Lower leg skin (tissue), 3 donors: ENCODE measurements around the gene NFIL3.

Experiments
- POLR2A ChIP-seq, 2 donors: fragments of 450-650 bp; IDR thresholded peaks; one replicate each; pipeline ENCODE4 v1.6.1; 2016 to 2017; ENCODE audit warnings: antibody characterized with exemption in 2 of 2, mild to moderate bottlenecking in 1 of 2, moderate library complexity in 1 of 2
- TF ChIP-seq, protein P1 (sequence below), 3 donors: fragments of 450-650 bp; IDR thresholded peaks; one replicate each; pipeline ENCODE4 v1.5.1; 2016; ENCODE audit warnings: antibody characterized with exemption in 3 of 3, mild to moderate bottlenecking in 3 of 3, moderate library complexity in 2 of 3

DNA sequence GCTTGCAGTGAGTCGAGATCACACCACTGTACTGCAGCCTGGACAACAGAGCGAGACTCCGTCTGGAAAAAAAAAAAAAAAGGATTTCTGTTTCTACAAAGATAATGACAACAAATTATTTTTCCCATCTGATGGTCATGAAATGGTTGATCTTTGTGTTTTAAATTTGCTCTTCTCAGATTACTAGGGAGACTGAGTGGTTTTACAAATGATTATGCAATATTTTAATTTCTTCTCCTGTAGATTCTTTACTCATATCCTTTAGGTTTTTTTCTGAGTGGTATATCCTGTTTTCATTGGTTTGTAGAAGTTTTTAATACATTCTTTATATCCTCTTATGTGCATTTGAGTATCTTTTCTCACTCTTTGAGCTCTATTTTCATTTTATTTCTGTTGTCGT, 41.3 kb downstream of the NFIL3 start:
- TF ChIP-seq, protein P1, sequence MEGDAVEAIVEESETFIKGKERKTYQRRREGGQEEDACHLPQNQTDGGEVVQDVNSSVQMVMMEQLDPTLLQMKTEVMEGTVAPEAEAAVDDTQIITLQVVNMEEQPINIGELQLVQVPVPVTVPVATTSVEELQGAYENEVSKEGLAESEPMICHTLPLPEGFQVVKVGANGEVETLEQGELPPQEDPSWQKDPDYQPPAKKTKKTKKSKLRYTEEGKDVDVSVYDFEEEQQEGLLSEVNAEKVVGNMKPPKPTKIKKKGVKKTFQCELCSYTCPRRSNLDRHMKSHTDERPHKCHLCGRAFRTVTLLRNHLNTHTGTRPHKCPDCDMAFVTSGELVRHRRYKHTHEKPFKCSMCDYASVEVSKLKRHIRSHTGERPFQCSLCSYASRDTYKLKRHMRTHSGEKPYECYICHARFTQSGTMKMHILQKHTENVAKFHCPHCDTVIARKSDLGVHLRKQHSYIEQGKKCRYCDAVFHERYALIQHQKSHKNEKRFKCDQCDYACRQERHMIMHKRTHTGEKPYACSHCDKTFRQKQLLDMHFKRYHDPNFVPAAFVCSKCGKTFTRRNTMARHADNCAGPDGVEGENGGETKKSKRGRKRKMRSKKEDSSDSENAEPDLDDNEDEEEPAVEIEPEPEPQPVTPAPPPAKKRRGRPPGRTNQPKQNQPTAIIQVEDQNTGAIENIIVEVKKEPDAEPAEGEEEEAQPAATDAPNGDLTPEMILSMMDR (IDR thresholded peaks at IDR 0.05), result no peak
- TF ChIP-seq POLR2A (IDR thresholded peaks at IDR 0.05), result no peak
